H9 (cell line): ENCODE data around the gene PTPA. TPM values are rescaled to one million over a fixed set of nuclear protein-coding genes. Genes with fewer than 3 reads are reported as not detected.

Experiments
- DNase-seq: peaks from one replicate; pipeline ENCODE4 v3.0.0-alpha.2; 2017
- H2AFZ ChIP-seq: one replicate; pipeline ENCODE4 v1.6.1; 2013; ENCODE audit warnings: mild to moderate bottlenecking, low read length, control low read depth, moderate library complexity
- H2AK5ac ChIP-seq: 2 replicates; pipeline ENCODE4 v1.6.1; 2013; ENCODE audit warnings: low read length, control low read depth, mixed read lengths; ENCODE audit not compliant: insufficient read length
- H2BK120ac ChIP-seq: one replicate; pipeline ENCODE4 v1.6.1; 2013; ENCODE audit warnings: low read depth, mild to moderate bottlenecking, low read length, control low read depth, inconsistent platforms; ENCODE audit not compliant: poor library complexity, severe bottlenecking
- H2BK12ac ChIP-seq: 2 replicates; pipeline ENCODE4 v1.6.1; 2013; ENCODE audit warnings: low read length, control low read depth, mixed read lengths, low read depth; ENCODE audit not compliant: insufficient read length
- H2BK15ac ChIP-seq: 2 replicates; pipeline ENCODE4 v1.6.1; 2013; ENCODE audit warnings: low read depth, low read length, control low read depth
- H2BK20ac ChIP-seq: one replicate; pipeline ENCODE4 v1.6.1; 2013; ENCODE audit warnings: low read depth, mild to moderate bottlenecking, low read length, control low read depth, inconsistent platforms; ENCODE audit not compliant: poor library complexity, severe bottlenecking
- H2BK5ac ChIP-seq: 2 replicates; pipeline ENCODE4 v1.6.1; 2013; ENCODE audit warnings: low read length, control low read depth, mixed read lengths; ENCODE audit not compliant: insufficient read length
- H3K14ac ChIP-seq: 2 replicates; pipeline ENCODE4 v1.6.1; 2013; ENCODE audit warnings: low read length, control low read depth; ENCODE audit not compliant: insufficient read depth
- H3K18ac ChIP-seq: 2 replicates; pipeline ENCODE4 v1.6.1; 2013; ENCODE audit warnings: low read depth, mild to moderate bottlenecking, mixed read lengths, low read length, control low read depth; ENCODE audit not compliant: insufficient read length
- H3K23ac ChIP-seq: 2 replicates; pipeline ENCODE4 v1.6.1; 2013; ENCODE audit warnings: low read length, control low read depth, mixed read lengths, low read depth; ENCODE audit not compliant: insufficient read length
- H3K23me2 ChIP-seq: 2 replicates; pipeline ENCODE4 v1.6.1; 2013; ENCODE audit warnings: low read depth, mild to moderate bottlenecking, mixed read lengths, low read length, control low read depth; ENCODE audit not compliant: insufficient read length, poor library complexity, severe bottlenecking
- H3K27ac ChIP-seq: 2 replicates; pipeline ENCODE4 v1.5.1; 2013; ENCODE audit warnings: low read length, control low read depth, mixed read lengths, low read depth; ENCODE audit not compliant: insufficient read length
- H3K27me3 ChIP-seq: 2 replicates; pipeline ENCODE4 v1.6.1; 2013; ENCODE audit warnings: low read length, control low read depth, inconsistent platforms; ENCODE audit not compliant: insufficient read depth
- H3K4ac ChIP-seq: 2 replicates; pipeline ENCODE4 v1.6.1; 2013; ENCODE audit warnings: low read depth, mild to moderate bottlenecking, control low read depth, inconsistent platforms, low read length, moderate library complexity
- H3K4me1 ChIP-seq: 2 replicates; pipeline ENCODE4 v1.6.1; 2013; ENCODE audit warnings: low read length, control low read depth, inconsistent platforms; ENCODE audit not compliant: insufficient read depth
- H3K4me2 ChIP-seq: 2 replicates; pipeline ENCODE4 v1.6.1; 2013; ENCODE audit warnings: low read length, control low read depth, mixed read lengths; ENCODE audit not compliant: insufficient read length, insufficient read depth
- H3K56ac ChIP-seq: 2 replicates; pipeline ENCODE4 v1.6.1; 2013; ENCODE audit warnings: low read depth, mild to moderate bottlenecking, mixed read lengths, low read length, control low read depth; ENCODE audit not compliant: insufficient read length
- H3K79me1 ChIP-seq: 2 replicates; pipeline ENCODE4 v1.6.1; 2013; ENCODE audit warnings: low read depth, mild to moderate bottlenecking, moderate library complexity, low read length, control low read depth, inconsistent platforms; ENCODE audit not compliant: insufficient read depth, poor library complexity, severe bottlenecking
- H3K79me2 ChIP-seq: 2 replicates; pipeline ENCODE4 v1.6.1; 2013; ENCODE audit warnings: low read length, control low read depth, inconsistent platforms; ENCODE audit not compliant: insufficient read depth
- H3K9ac ChIP-seq: 2 replicates; pipeline ENCODE4 v1.6.1; 2013; ENCODE audit warnings: low read length, control low read depth, mixed read lengths; ENCODE audit not compliant: insufficient read length; ENCODE audit errors: extremely low read depth
- H3K9me3 ChIP-seq: one replicate; pipeline ENCODE4 v1.6.1; 2013; ENCODE audit warnings: low read depth, low read length, inconsistent platforms; ENCODE audit not compliant: control insufficient read depth
- H3T11ph ChIP-seq: one replicate; pipeline ENCODE4 v1.6.1; 2013; ENCODE audit warnings: mild to moderate bottlenecking, low read length, control low read depth, inconsistent platforms
- H4K20me1 ChIP-seq: one replicate; pipeline ENCODE4 v1.6.1; 2013; ENCODE audit not compliant: control insufficient read depth, insufficient read length, insufficient read depth
- H4K5ac ChIP-seq: 2 replicates; pipeline ENCODE4 v1.6.1; 2013; ENCODE audit warnings: low read depth, mild to moderate bottlenecking, mixed read lengths, low read length, control low read depth; ENCODE audit not compliant: insufficient read length
- H4K8ac ChIP-seq: replicated peaks from 2 replicates; pipeline ENCODE4 v1.6.1; 2013; ENCODE audit warnings: low read length, control low read depth, mixed read lengths, low read depth; ENCODE audit not compliant: insufficient read length
- H4K91ac ChIP-seq: 2 replicates; pipeline ENCODE4 v1.6.1; 2013; ENCODE audit warnings: low read depth, mild to moderate bottlenecking, moderate library complexity, mixed read lengths, low read length, control low read depth; ENCODE audit not compliant: insufficient read length
- H3K27ac Mint-ChIP-seq, 3 experiments: 2 replicates in 2 of 3; 3 replicates in 1 of 3; pipeline ENCODE4 v1.8.0; 2020 to 2021; ENCODE audit warnings: mixed read lengths in 3 of 3, mild to moderate bottlenecking in 1 of 3, moderate library complexity in 1 of 3
- H3K27me3 Mint-ChIP-seq: 2 replicates; pipeline ENCODE4 v1.8.0; 2021; ENCODE audit warnings: low read depth, mild to moderate bottlenecking, moderate library complexity, mixed read lengths
- H3K36me3 Mint-ChIP-seq, 3 experiments: 2 replicates in 2 of 3; 3 replicates in 1 of 3; pipeline ENCODE4 v1.8.0; 2020 to 2021; ENCODE audit warnings: low read depth in 3 of 3, mixed read lengths in 3 of 3; ENCODE audit not compliant: insufficient read depth in 1 of 3
- H3K4me1 Mint-ChIP-seq, 2 experiments: 2 replicates each; pipeline ENCODE4 v1.8.0; 2020; ENCODE audit warnings: mixed read lengths in 2 of 2
- H3K4me3 Mint-ChIP-seq, 2 experiments: 2 replicates in 1 of 2; 3 replicates in 1 of 2; pipeline ENCODE4 v1.8.0; 2020 to 2021; ENCODE audit warnings: mild to moderate bottlenecking in 2 of 2, mixed read lengths in 2 of 2, moderate library complexity in 1 of 2
- H3K9me3 Mint-ChIP-seq, 2 experiments: 2 replicates in 1 of 2; 3 replicates in 1 of 2; pipeline ENCODE4 v1.8.0; 2020; ENCODE audit warnings: mild to moderate bottlenecking in 2 of 2, mixed read lengths in 2 of 2, moderate library complexity in 1 of 2
- CTCF ChIP-seq: fragments of 200-600 bp; sonication (generic); conservative IDR thresholded peaks from 3 replicates; pipeline ENCODE4 v1.8.0; 2021; ENCODE audit warnings: antibody characterized with exemption, mild to moderate bottlenecking
- WGBS: extraction: QIAGEN DNeasy Blood & Tissue Kit; methylation state at CpG from one replicate; pipeline ENCODE4 v1.1.7; 2013; ENCODE audit warnings: missing lambda C conversion rate, low lambda C conversion rate, mixed read lengths; ENCODE audit not compliant: insufficient read length; ENCODE audit errors: extremely low coverage; 5-methylcytosine and 5-hydroxymethylcytosine counted together
- total RNA-seq: library from RNA; stranded (reverse); gene quantifications from 2 replicates; pipeline ENCODE4 v1.2.1, GENCODE V29; 2021

The PTPA gene
- total RNA-seq, 1 experiment from 2014 or later = 145 TPM

GRCh38 chr9:129108083-129108804 is 3.0 kb upstream of the PTPA start:
- no peak for TF ChIP-seq CTCF
- no peak overlapping the region for H3K56ac ChIP-seq
- H2BK120ac ChIP-seq = no peak overlapping the region
- peaks cover 2% of the 10 kb centered on the region; the same call in 1 of the 2 replicates for H3K79me2 ChIP-seq
- H3K9ac ChIP-seq = no peak overlapping the region
- no peak overlapping the region for H2AFZ ChIP-seq
- no peak overlapping the region for H4K8ac ChIP-seq
- peaks cover 12% of the 10 kb centered on the region for H3K23me2 ChIP-seq
- no peaks in the 10 kb centered on the region; the same call in 1 of the 2 replicates for H3K27me3 ChIP-seq
- no CpG with 5 or more reads among the region's 13 CpGs for WGBS
- H3T11ph ChIP-seq = no peak overlapping the region
- no peak for DNase-seq
- no peak overlapping the region for H3K18ac ChIP-seq
- H3K4me1 Mint-ChIP-seq = peaks cover 9 to 17% of the 10 kb centered on the region in 2 experiments
- H3K27ac ChIP-seq = no peak overlapping the region
- H3K79me1 ChIP-seq = no peaks in the 10 kb centered on the region
- no peak overlapping the region for H2BK12ac ChIP-seq
- H2AK5ac ChIP-seq = no peak overlapping the region
- H3K27ac Mint-ChIP-seq = no peak overlapping the region
- H3K4ac ChIP-seq = no peak overlapping the region
- no peak overlapping the region for H2BK20ac ChIP-seq
- H3K23ac ChIP-seq = no peak overlapping the region
- H3K36me3 Mint-ChIP-seq = peaks cover 0 to 4% (median 0%) of the 10 kb centered on the region in 3 experiments; a peak in 1 of 7 replicates
- no peak overlapping the region; a peak in 2 of 5 replicates for H3K4me3 Mint-ChIP-seq
- H4K5ac ChIP-seq = no peak overlapping the region
- H3K9me3 Mint-ChIP-seq = no peaks in the 10 kb centered on the region
- H4K20me1 ChIP-seq = no peaks in the 10 kb centered on the region
- H3K9me3 ChIP-seq = no peaks in the 10 kb centered on the region
- H3K27me3 Mint-ChIP-seq = peaks cover 29% of the 10 kb centered on the region
- no peak overlapping the region for H2BK15ac ChIP-seq
- H4K91ac ChIP-seq = no peak overlapping the region
- no peak overlapping the region for H3K4me2 ChIP-seq
- no peaks in the 10 kb centered on the region for H3K4me1 ChIP-seq
- no peak overlapping the region; the same call in 1 of the 2 replicates for H3K14ac ChIP-seq
- H2BK5ac ChIP-seq = no peak overlapping the region
